Measurements from ENCODE around the gene AKAP13. TPM values are rescaled to one million over a fixed set of nuclear protein-coding genes. Genes with fewer than 3 reads are reported as not detected.
"Not testable (repeated sequence)": the region's sequence is repeated elsewhere in the genome, so short reads cannot be mapped to it uniquely, and the experiment has no call there.

The AKAP13 gene
- total RNA-seq, 1 donor from 2014 or later = 73.8 TPM

DNA sequence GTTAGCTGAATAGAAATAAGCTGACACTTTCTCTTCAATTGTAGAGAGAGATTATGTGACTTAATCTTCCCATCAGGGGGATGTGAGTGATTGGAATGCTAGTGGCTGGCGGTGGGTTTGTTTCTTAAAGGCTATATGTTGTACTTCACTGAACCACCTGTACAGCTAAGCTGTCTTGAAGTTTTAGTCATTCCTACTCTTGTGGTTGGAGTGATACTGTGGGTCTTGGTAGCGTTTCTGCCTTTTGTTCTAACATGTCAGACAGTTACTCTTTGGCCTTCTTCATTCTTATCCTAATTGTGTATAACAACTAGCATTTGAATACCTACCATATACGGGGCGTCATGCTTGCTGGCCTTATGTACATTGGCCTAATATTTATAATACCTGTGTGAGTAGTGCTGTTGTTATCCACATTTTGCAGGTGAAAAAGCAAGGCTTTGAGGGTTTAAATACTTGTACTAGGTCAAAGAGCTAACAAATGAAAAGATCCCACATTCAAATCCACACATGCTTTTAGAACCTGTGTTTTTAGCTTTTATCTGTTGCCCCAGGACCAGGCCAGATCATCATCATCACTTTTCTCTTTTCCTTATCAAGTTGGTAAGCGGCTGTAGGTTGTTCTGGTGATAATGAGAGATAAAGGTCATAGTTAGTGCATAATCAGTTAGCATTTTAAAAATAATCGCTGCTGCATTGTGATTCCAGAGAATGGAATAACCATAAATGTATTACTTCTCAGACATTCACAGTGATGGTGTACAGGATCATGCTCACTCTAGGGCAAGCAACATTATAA lies 50.2 kb downstream of the AKAP13 start:
- Histone ChIP-seq H3F3A (ENCODE audit: low read depth) (peaks cover 18% of the 10 kb centered on the region), H3K9ac (no peak overlapping the region), H2AFZ (replicated peaks) (no peak overlapping the region), H3K27me3 (no peaks in the 10 kb centered on the region), H3K27ac (no peak overlapping the region), H3K4me1 (peaks cover 27% of the 10 kb centered on the region), H3K36me3 (no peaks in the 10 kb centered on the region), H3K4me2 (peak overlapping the region; percentile 20), H3K9me3 (ENCODE audit: low read depth) (no peaks in the 10 kb centered on the region), H4K20me1 (ENCODE audit: low read depth) (peaks cover 30% of the 10 kb centered on the region), H3K4me3 (no peak overlapping the region), H3K79me2 (ENCODE audit: low read depth) (peaks cover 81% of the 10 kb centered on the region)
- no peaks in the 10 kb centered on the region for H3K4me1 Mint-ChIP-seq
- no peak overlapping the region for H3K4me3 Mint-ChIP-seq
- peaks cover 3% of the 10 kb centered on the region for H3K27me3 Mint-ChIP-seq (ENCODE audit: insufficient read depth, low read depth)
- no peak overlapping the region for H3K27ac Mint-ChIP-seq
- H3K36me3 Mint-ChIP-seq = peaks cover 44% of the 10 kb centered on the region
- H3K9me3 Mint-ChIP-seq = peaks cover 55% of the 10 kb centered on the region
- TF ChIP-seq, protein P1, sequence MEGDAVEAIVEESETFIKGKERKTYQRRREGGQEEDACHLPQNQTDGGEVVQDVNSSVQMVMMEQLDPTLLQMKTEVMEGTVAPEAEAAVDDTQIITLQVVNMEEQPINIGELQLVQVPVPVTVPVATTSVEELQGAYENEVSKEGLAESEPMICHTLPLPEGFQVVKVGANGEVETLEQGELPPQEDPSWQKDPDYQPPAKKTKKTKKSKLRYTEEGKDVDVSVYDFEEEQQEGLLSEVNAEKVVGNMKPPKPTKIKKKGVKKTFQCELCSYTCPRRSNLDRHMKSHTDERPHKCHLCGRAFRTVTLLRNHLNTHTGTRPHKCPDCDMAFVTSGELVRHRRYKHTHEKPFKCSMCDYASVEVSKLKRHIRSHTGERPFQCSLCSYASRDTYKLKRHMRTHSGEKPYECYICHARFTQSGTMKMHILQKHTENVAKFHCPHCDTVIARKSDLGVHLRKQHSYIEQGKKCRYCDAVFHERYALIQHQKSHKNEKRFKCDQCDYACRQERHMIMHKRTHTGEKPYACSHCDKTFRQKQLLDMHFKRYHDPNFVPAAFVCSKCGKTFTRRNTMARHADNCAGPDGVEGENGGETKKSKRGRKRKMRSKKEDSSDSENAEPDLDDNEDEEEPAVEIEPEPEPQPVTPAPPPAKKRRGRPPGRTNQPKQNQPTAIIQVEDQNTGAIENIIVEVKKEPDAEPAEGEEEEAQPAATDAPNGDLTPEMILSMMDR (IDR thresholded peaks at IDR 0.05) = no peak
- no peak for TF ChIP-seq EZH2phosphoT487 (IDR thresholded peaks at IDR 0.05)
- no peak for TF ChIP-seq EZH2 (IDR thresholded peaks at IDR 0.05)
- DNase-seq (ENCODE audit: low spot score) = peak; percentile 34

DNA sequence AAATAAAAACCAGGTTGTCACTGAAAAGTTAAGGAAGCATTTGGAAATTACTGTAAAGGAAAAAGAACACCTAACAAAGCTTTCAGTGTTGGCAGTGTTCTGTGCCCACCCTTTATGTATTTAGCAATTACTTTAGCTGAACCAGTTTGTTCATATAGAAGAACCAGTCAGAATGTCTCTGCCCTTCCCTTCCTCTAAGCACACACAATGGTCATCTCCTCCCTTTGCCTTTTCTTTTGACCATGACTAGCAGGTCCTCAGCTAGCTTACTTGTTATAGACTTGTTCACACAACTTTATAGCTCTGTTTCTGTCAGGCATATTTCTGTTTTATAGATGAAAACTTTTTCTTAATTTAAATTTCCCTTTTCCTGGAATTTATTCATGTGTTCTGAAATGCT lies 59.6 kb downstream of the AKAP13 start:
- TF ChIP-seq, protein P1 (IDR thresholded peaks at IDR 0.05) = no peak
- no peak for TF ChIP-seq EZH2 (IDR thresholded peaks at IDR 0.05)
- no peak for TF ChIP-seq EZH2phosphoT487 (IDR thresholded peaks at IDR 0.05)
- Histone ChIP-seq H3K4me2 (no peak overlapping the region), H3K4me1 (peaks cover 26% of the 10 kb centered on the region), H3F3A (ENCODE audit: low read depth) (peaks cover 25% of the 10 kb centered on the region), H4K20me1 (ENCODE audit: low read depth) (peaks cover 26% of the 10 kb centered on the region), H3K79me2 (ENCODE audit: low read depth) (peaks cover 52% of the 10 kb centered on the region), H3K36me3 (no peaks in the 10 kb centered on the region), H3K27me3 (no peaks in the 10 kb centered on the region), H3K27ac (no peak overlapping the region), H3K4me3 (no peak overlapping the region), H3K9me3 (ENCODE audit: low read depth) (no peaks in the 10 kb centered on the region), H2AFZ (replicated peaks) (no peak overlapping the region), H3K9ac (no peak overlapping the region)
- no peaks in the 10 kb centered on the region for H3K36me3 Mint-ChIP-seq
- no peak overlapping the region for H3K27ac Mint-ChIP-seq
- no peak overlapping the region for H3K4me3 Mint-ChIP-seq
- H3K9me3 Mint-ChIP-seq = no peaks in the 10 kb centered on the region
- H3K4me1 Mint-ChIP-seq = peaks cover 31% of the 10 kb centered on the region
- no peak for DNase-seq (ENCODE audit: low spot score)
- H3K27me3 Mint-ChIP-seq (ENCODE audit: insufficient read depth, low read depth) = no peaks in the 10 kb centered on the region

DNA sequence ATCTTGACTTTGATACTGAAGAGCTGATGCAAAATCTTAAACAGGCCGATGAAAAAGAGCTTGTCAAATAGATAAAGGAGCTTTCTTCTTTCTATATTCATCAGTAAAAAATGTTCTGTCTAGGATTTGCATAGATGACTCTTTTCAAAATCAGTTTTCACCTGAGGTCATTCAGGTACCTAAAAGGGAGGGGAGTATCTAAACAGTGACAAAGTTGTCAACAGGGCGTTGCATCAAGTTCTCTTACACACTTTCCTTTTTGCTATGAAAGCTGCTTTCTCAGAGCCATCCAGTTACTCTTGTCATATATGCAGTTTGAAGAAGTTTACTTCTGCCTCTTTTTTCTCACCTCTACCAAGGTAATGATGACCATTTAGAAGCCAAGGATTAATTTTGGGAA lies 60.0 kb downstream of the AKAP13 start:
- Mint-ChIP-seq H3K4me1 (peaks cover 35% of the 10 kb centered on the region), H3K9me3 (no peaks in the 10 kb centered on the region), H3K27ac (no peak overlapping the region), H3K27me3 (ENCODE audit: insufficient read depth, low read depth) (no peaks in the 10 kb centered on the region), H3K4me3 (no peak overlapping the region), H3K36me3 (no peaks in the 10 kb centered on the region)
- H3K79me2 ChIP-seq (ENCODE audit: low read depth) = peaks cover 57% of the 10 kb centered on the region
- TF ChIP-seq EZH2 (IDR thresholded peaks at IDR 0.05) (no peak), EZH2phosphoT487 (IDR thresholded peaks at IDR 0.05) (no peak)
- TF ChIP-seq, protein P1 (IDR thresholded peaks at IDR 0.05) = no peak
- no peak overlapping the region for H3K9ac ChIP-seq
- no peaks in the 10 kb centered on the region for H3K36me3 ChIP-seq
- H3K4me2 ChIP-seq = no peak overlapping the region
- peaks cover 31% of the 10 kb centered on the region for H3K4me1 ChIP-seq
- no peaks in the 10 kb centered on the region for H3K9me3 ChIP-seq (ENCODE audit: low read depth)
- DNase-seq (ENCODE audit: low spot score) = no peak
- peaks cover 30% of the 10 kb centered on the region for H3F3A ChIP-seq (ENCODE audit: low read depth)
- H4K20me1 ChIP-seq (ENCODE audit: low read depth) = peaks cover 29% of the 10 kb centered on the region
- H3K27ac ChIP-seq = no peak overlapping the region
- no peak overlapping the region for H2AFZ ChIP-seq (replicated peaks)
- no peak overlapping the region for H3K4me3 ChIP-seq
- no peaks in the 10 kb centered on the region for H3K27me3 ChIP-seq

DNA sequence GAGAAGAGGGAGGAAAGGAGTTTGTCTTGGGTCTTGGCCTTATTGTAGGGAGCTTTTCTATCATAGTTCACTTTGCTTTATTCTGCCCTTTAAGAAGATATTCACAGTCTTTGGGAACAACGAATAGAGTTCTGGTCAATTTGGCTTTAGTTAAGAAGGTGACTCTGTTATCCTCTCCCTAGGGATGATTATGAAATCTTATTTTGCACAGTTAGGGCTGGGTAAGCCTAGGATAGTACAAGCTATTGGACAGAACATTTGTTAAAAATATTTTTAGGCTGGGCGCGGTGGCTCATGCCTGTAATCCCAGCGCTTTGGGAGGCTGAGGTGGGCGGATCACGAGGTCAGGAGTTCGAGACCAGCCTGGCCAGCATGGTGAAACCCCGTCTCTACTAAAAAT lies 61.5 kb downstream of the AKAP13 start:
- H3F3A ChIP-seq (ENCODE audit: low read depth) = peaks cover 38% of the 10 kb centered on the region
- H3K4me3 Mint-ChIP-seq = not testable (repeated sequence)

More for the DNA sequence above, 61.5 kb downstream of the AKAP13 start:
- peaks cover 40% of the 10 kb centered on the region for H3K4me1 ChIP-seq
- peaks cover 29% of the 10 kb centered on the region for H4K20me1 ChIP-seq (ENCODE audit: low read depth)
- H3K4me2 ChIP-seq; H3K27me3 ChIP-seq; H3K9me3 Mint-ChIP-seq; H3K27me3 Mint-ChIP-seq (ENCODE audit: insufficient read depth, low read depth); H3K9ac ChIP-seq; H3K4me3 ChIP-seq; DNase-seq (ENCODE audit: low spot score); H3K9me3 ChIP-seq (ENCODE audit: low read depth); H3K36me3 Mint-ChIP-seq; H2AFZ ChIP-seq (replicated peaks); H3K36me3 ChIP-seq; H3K27ac ChIP-seq: not testable (repeated sequence)
- Mint-ChIP-seq H3K27ac (peak overlapping the region; percentile 65), H3K4me1 (peaks cover 41% of the 10 kb centered on the region)
- H3K79me2 ChIP-seq (ENCODE audit: low read depth) = peaks cover 71% of the 10 kb centered on the region

Data from neural progenitor cell (in vitro differentiated cells).